ENCODE measurements around the gene ZC3H15. TPM values are rescaled to one million over a fixed set of nuclear protein-coding genes. Genes with fewer than 3 reads are reported as not detected.
"Not testable (repeated sequence)": the region's sequence is repeated elsewhere in the genome, so short reads cannot be mapped to it uniquely, and the experiment has no call there.

The ZC3H15 gene
- total RNA-seq, 5 donors from 2014 or later (not counting 1 experiment from before 2014, with no cell fraction given) = 44.4 to 83.6 (median 45.2) TPM

- Mint-ChIP-seq H3K4me1 (no peaks in the 10 kb centered on the region), H3K27me3 (no peaks in the 10 kb centered on the region), H3K4me3 (no peak overlapping the region), H3K36me3 (peaks cover 13% of the 10 kb centered on the region), H3K9me3 (peaks cover 0 to 5% (median 2%) of the 10 kb centered on the region in 3 donors), H3K27ac (no peak overlapping the region)
- no peaks in the 10 kb centered on the region for H3K27me3 ChIP-seq (replicated peaks in 1 of 2; ENCODE audit: control insufficient read depth in 2 of 2, extremely low read depth in 1 of 2, insufficient read depth in 2 of 2, low read length in 1 of 2)
- peaks cover 5% of the 10 kb centered on the region for H3K9me3 ChIP-seq
- POLR2A ChIA-PET = no interaction called here
- CTCF ChIA-PET = interaction anchor here in 1 of 2 donors (0.7 kb wide), 1 partner anchor 13 kb away, joined by 8 read pairs; no protein-coding TSS in a partner anchor
- H3K36me3 ChIP-seq (ENCODE audit: control insufficient read depth in 2 of 2, extremely low read depth in 1 of 2, insufficient read depth in 1 of 2, low read length in 1 of 2) = no peaks in the 10 kb centered on the region
- no peak for DNase-seq
- H3K4me3 ChIP-seq (ENCODE audit: control insufficient read depth in 1 of 2, extremely low read depth in 1 of 2, low read length in 1 of 2) = no peak overlapping the region
- no CpG with 5 or more reads among the region's 2 CpGs for WGBS (ENCODE audit: insufficient coverage)
- no peaks in the 10 kb centered on the region for H3K4me1 ChIP-seq (ENCODE audit: control insufficient read depth in 1 of 2, extremely low read depth in 1 of 2, insufficient read depth in 2 of 2, low read length in 2 of 2)
- no peak for ATAC-seq (replicated peaks in 1 of 4)
- H3K27ac ChIP-seq (ENCODE audit: low read length) = no peak overlapping the region
These were observed 18.6 kb upstream of the ZC3H15 start for GRCh38 chr2:186467421-186467820.

DNA sequence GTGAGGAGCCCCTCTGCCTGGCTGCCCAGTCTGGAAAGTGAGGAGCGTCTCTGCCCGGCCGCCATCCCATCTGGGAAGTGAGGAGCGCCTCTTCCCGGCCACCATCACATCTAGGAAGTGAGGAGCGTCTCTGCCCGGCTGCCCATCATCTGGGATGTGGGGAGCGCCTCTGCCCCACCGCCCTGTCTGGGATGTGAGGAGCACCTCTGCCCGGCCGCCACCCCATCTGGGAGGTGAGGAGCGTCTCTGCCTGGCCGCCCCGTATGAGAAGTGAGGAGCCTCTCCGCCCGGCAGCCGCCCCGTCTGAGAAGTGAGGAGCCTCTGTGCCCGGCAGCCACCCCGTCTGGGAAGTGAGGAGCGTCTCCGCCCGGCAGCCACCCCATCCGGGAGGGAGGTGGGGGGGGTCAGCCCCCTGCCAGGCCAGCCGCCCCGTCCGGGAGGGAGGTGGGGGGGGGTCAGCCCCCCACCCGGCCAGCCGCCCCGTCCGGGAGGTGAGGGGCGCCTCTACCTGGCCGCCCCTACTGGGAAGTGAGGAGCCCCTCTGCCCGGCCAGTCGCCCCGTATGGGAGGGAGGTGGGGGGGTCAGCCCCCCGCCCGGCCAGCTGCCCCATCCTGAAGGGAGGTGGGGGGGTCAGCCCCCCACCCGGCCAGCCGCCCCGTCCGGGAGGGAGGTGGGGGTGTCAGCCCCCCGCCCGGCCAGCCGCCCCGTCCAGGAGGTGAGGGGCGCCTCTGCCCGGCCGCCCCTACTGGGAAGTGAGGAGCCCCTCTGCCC lies 13.2 kb upstream of the ZC3H15 start:
- POLR2A ChIA-PET; H3K4me1 Mint-ChIP-seq; H3K36me3 ChIP-seq (ENCODE audit: control insufficient read depth in 2 of 2, extremely low read depth in 1 of 2, insufficient read depth in 1 of 2, low read length in 1 of 2); H3K4me3 ChIP-seq (ENCODE audit: control insufficient read depth in 1 of 2, extremely low read depth in 1 of 2, low read length in 1 of 2); H3K9me3 Mint-ChIP-seq; CTCF ChIA-PET; H3K4me3 Mint-ChIP-seq; DNase-seq; H3K4me1 ChIP-seq (ENCODE audit: control insufficient read depth in 1 of 2, extremely low read depth in 1 of 2, insufficient read depth in 2 of 2, low read length in 2 of 2); H3K27me3 ChIP-seq (replicated peaks in 1 of 2; ENCODE audit: control insufficient read depth in 2 of 2, extremely low read depth in 1 of 2, insufficient read depth in 2 of 2, low read length in 1 of 2); H3K27me3 Mint-ChIP-seq; H3K27ac ChIP-seq (ENCODE audit: low read length); H3K27ac Mint-ChIP-seq; H3K9me3 ChIP-seq; ATAC-seq (replicated peaks in 1 of 4): not testable (repeated sequence)
- H3K36me3 Mint-ChIP-seq = peaks cover 13% of the 10 kb centered on the region
- WGBS (ENCODE audit: insufficient coverage) = 100% methylated on average over 5 of the region's 49 CpGs

GRCh38 chr2:186474239-186474638 lies 11.8 kb upstream of the ZC3H15 start:
- H3K4me1 ChIP-seq (ENCODE audit: control insufficient read depth in 1 of 2, extremely low read depth in 1 of 2, insufficient read depth in 2 of 2, low read length in 2 of 2); H3K9me3 ChIP-seq; CTCF ChIA-PET; H3K36me3 ChIP-seq (ENCODE audit: control insufficient read depth in 2 of 2, extremely low read depth in 1 of 2, insufficient read depth in 1 of 2, low read length in 1 of 2); H3K4me3 ChIP-seq (ENCODE audit: control insufficient read depth in 1 of 2, extremely low read depth in 1 of 2, low read length in 1 of 2); H3K27me3 ChIP-seq (replicated peaks in 1 of 2; ENCODE audit: control insufficient read depth in 2 of 2, extremely low read depth in 1 of 2, insufficient read depth in 2 of 2, low read length in 1 of 2); DNase-seq; H3K27ac Mint-ChIP-seq; H3K4me1 Mint-ChIP-seq; H3K27me3 Mint-ChIP-seq; H3K4me3 Mint-ChIP-seq; ATAC-seq (replicated peaks in 1 of 4); H3K9me3 Mint-ChIP-seq; H3K27ac ChIP-seq (ENCODE audit: low read length): not testable (repeated sequence)
- WGBS (ENCODE audit: insufficient coverage) = no CpG with 5 or more reads among the region's 1 CpG
- POLR2A ChIA-PET = interaction anchor here in 1 of 2 donors (0.6 kb wide), 1 partner anchor 21 kb away, joined by 3 read pairs; no protein-coding TSS in a partner anchor
- peaks cover 13% of the 10 kb centered on the region for H3K36me3 Mint-ChIP-seq

DNA sequence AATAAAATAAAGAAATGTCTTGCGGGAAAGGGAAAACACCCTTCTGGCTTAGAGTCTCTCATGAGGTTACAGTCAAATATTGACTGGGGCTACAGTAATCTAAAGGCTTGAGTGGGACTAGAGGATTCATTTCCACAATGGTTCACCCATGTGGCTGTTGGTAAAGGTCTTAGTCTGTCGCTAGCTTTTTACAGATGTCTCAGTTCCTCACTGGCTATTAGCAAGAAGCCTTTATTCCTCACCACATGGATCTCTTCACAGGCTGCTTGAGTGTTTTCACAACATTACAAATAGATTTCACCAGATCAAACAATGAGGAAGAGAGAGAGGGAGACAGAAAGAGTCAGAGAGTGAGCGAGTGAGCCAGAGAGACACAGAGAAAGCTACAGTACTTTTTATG lies 8.3 kb upstream of the ZC3H15 start:
- H3K4me1 Mint-ChIP-seq = peaks cover 5 to 7% (median 6%) of the 10 kb centered on the region in 3 donors
- H3K4me3 ChIP-seq (ENCODE audit: control insufficient read depth in 1 of 2, extremely low read depth in 1 of 2, low read length in 1 of 2) = no peak overlapping the region
- H3K27ac ChIP-seq (ENCODE audit: low read length) = no peak overlapping the region
- H3K27me3 Mint-ChIP-seq = no peaks in the 10 kb centered on the region
- no peak overlapping the region for H3K4me3 Mint-ChIP-seq
- H3K27me3 ChIP-seq (replicated peaks in 1 of 2; ENCODE audit: control insufficient read depth in 2 of 2, extremely low read depth in 1 of 2, insufficient read depth in 2 of 2, low read length in 1 of 2) = no peaks in the 10 kb centered on the region
- H3K9me3 ChIP-seq = no peaks in the 10 kb centered on the region
- H3K27ac Mint-ChIP-seq = no peak overlapping the region
- ChIA-PET POLR2A (no interaction called here), CTCF (no interaction called here)
- DNase-seq (no peak), ATAC-seq (replicated peaks in 1 of 4) (no peak)
- H3K36me3 Mint-ChIP-seq = peaks cover 9% of the 10 kb centered on the region
- H3K9me3 Mint-ChIP-seq = no peaks in the 10 kb centered on the region
- H3K4me1 ChIP-seq (ENCODE audit: control insufficient read depth in 1 of 2, extremely low read depth in 1 of 2, insufficient read depth in 2 of 2, low read length in 2 of 2) = no peaks in the 10 kb centered on the region
- no CpG with 5 or more reads among the region's 3 CpGs for whole genome bisulfite sequencing (ENCODE audit: insufficient coverage)
- no peaks in the 10 kb centered on the region for H3K36me3 ChIP-seq (ENCODE audit: control insufficient read depth in 2 of 2, extremely low read depth in 1 of 2, insufficient read depth in 1 of 2, low read length in 1 of 2)

GRCh38 chr2:186480991-186481390 lies 5.1 kb upstream of the ZC3H15 start:
- WGBS (ENCODE audit: insufficient coverage) = 100% methylated on average over 1 of the region's 1 CpG

GRCh38 chr2:186484062-186484735 lies 1.9 kb upstream of the ZC3H15 start:
- H3K4me1 ChIP-seq (ENCODE audit: control insufficient read depth in 1 of 2, extremely low read depth in 1 of 2, insufficient read depth in 2 of 2, low read length in 2 of 2) = peaks cover 9 to 28% of the 10 kb centered on the region in 2 experiments
- DNase-seq = no peak
- no peaks in the 10 kb centered on the region for H3K27me3 Mint-ChIP-seq
- peaks cover 45 to 50% (median 47%) of the 10 kb centered on the region in 3 donors for H3K4me1 Mint-ChIP-seq
- no peaks in the 10 kb centered on the region for H3K27me3 ChIP-seq (replicated peaks in 1 of 2; ENCODE audit: control insufficient read depth in 2 of 2, extremely low read depth in 1 of 2, insufficient read depth in 2 of 2, low read length in 1 of 2)
- H3K9me3 Mint-ChIP-seq = no peaks in the 10 kb centered on the region
- H3K36me3 Mint-ChIP-seq = peaks cover 15% of the 10 kb centered on the region
- H3K27ac ChIP-seq (ENCODE audit: low read length) = no peak overlapping the region
- ChIA-PET POLR2A (no interaction called here), CTCF (no interaction called here)
- peak overlapping the region; percentile 46 to 96 (median 51) for H3K4me3 Mint-ChIP-seq
- no peaks in the 10 kb centered on the region for H3K36me3 ChIP-seq (ENCODE audit: control insufficient read depth in 2 of 2, extremely low read depth in 1 of 2, insufficient read depth in 1 of 2, low read length in 1 of 2)
- ATAC-seq (replicated peaks in 1 of 4) = no peak
- H3K4me3 ChIP-seq (ENCODE audit: control insufficient read depth in 1 of 2, extremely low read depth in 1 of 2, low read length in 1 of 2) = no peak overlapping the region
- H3K27ac Mint-ChIP-seq = peak overlapping the region in 1 of 2 donors; percentile 8
- WGBS (ENCODE audit: insufficient coverage) = 67% methylated on average over 2 of the region's 6 CpGs
- H3K9me3 ChIP-seq = no peaks in the 10 kb centered on the region

More at GRCh38 chr2:186480991-186481390, 5.1 kb upstream of the ZC3H15 start:
- Histone ChIP-seq H3K27ac (ENCODE audit: low read length) (no peak overlapping the region), H3K36me3 (ENCODE audit: control insufficient read depth in 2 of 2, extremely low read depth in 1 of 2, insufficient read depth in 1 of 2, low read length in 1 of 2) (no peaks in the 10 kb centered on the region), H3K9me3 (no peaks in the 10 kb centered on the region), H3K27me3 (replicated peaks in 1 of 2; ENCODE audit: control insufficient read depth in 2 of 2, extremely low read depth in 1 of 2, insufficient read depth in 2 of 2, low read length in 1 of 2) (no peaks in the 10 kb centered on the region), H3K4me3 (ENCODE audit: control insufficient read depth in 1 of 2, extremely low read depth in 1 of 2, low read length in 1 of 2) (no peak overlapping the region), H3K4me1 (ENCODE audit: control insufficient read depth in 1 of 2, extremely low read depth in 1 of 2, insufficient read depth in 2 of 2, low read length in 2 of 2) (peaks cover 3 to 9% of the 10 kb centered on the region in 2 experiments)
- H3K27me3 Mint-ChIP-seq = no peaks in the 10 kb centered on the region
- DNase-seq (no peak), ATAC-seq (replicated peaks in 1 of 4) (no peak)
- POLR2A ChIA-PET = no interaction called here
- peaks cover 22 to 28% (median 25%) of the 10 kb centered on the region in 3 donors for H3K4me1 Mint-ChIP-seq
- H3K9me3 Mint-ChIP-seq = no peaks in the 10 kb centered on the region
- peaks cover 6% of the 10 kb centered on the region for H3K36me3 Mint-ChIP-seq
- H3K27ac Mint-ChIP-seq = no peak overlapping the region
- no peak overlapping the region for H3K4me3 Mint-ChIP-seq
- CTCF ChIA-PET = no interaction called here
